Hematopoietic multipotent progenitor cell (in vitro differentiated cells): ENCODE data around the gene DCAF8. TPM values are rescaled to one million over a fixed set of nuclear protein-coding genes. Genes with fewer than 3 reads are reported as not detected.

Source experiments
- DNase-seq, 3 donors: peaks; one replicate each; pipeline ENCODE4 v3.0.0-alpha.2; 2011 to 2015; ENCODE audit warnings: low read depth in 2 of 3, low spot score in 2 of 3
- total RNA-seq: library from RNA; depleted of rRNA; stranded (reverse); fragments of >200 nt; gene quantifications from one replicate; pipeline ENCODE4 v1.2.3, GENCODE V29; 2012

Gene DCAF8
- total RNA-seq, 1 donor = 98.8 TPM

GRCh38 chr1:160232911-160233310 lies 29.4 kb downstream of the DCAF8 start:
- DNase-seq = peak in 1 of 3 donors; percentile 52

- no peak for DNase-seq
These were observed 33.9 kb downstream of the DCAF8 start for GRCh38 chr1:160228431-160228830.

- DNase-seq = no peak
These were observed 34.8 kb downstream of the DCAF8 start for GRCh38 chr1:160227561-160227960.

GRCh38 chr1:160227034-160227433 lies 35.3 kb downstream of the DCAF8 start:
- DNase-seq = no peak

GRCh38 chr1:160226623-160227022 lies 35.7 kb downstream of the DCAF8 start:
- DNase-seq = no peak

GRCh38 chr1:160225345-160225744 lies 37.0 kb downstream of the DCAF8 start:
- DNase-seq = no peak

GRCh38 chr1:160224606-160225005 lies 37.7 kb downstream of the DCAF8 start:
- DNase-seq = no peak

- no peak for DNase-seq
These were observed 39.8 kb downstream of the DCAF8 start for GRCh38 chr1:160222546-160222945.

GRCh38 chr1:160221089-160221488 lies 41.3 kb downstream of the DCAF8 start:
- no peak for DNase-seq

- no peak for DNase-seq
These were observed 42.0 kb downstream of the DCAF8 start for GRCh38 chr1:160220301-160220700.

- peak in 2 of 3 donors; percentile 9 to 18 for DNase-seq
These were observed 43.1 kb downstream of the DCAF8 start for GRCh38 chr1:160219062-160219929.

GRCh38 chr1:160217481-160218051 lies 44.8 kb downstream of the DCAF8 start:
- DNase-seq = no peak

- DNase-seq = no peak
These were observed 46.0 kb downstream of the DCAF8 start for GRCh38 chr1:160216301-160216700.

GRCh38 chr1:160214481-160215140 lies 47.7 kb downstream of the DCAF8 start:
- no peak for DNase-seq

- peak in 1 of 3 donors; percentile 19 for DNase-seq
These were observed 51.1 kb downstream of the DCAF8 start for GRCh38 chr1:160211046-160211790.

- no peak for DNase-seq
These were observed 51.8 kb downstream of the DCAF8 start for GRCh38 chr1:160210561-160210960.

- no peak for DNase-seq
These were observed 52.9 kb downstream of the DCAF8 start for GRCh38 chr1:160209321-160210046.

GRCh38 chr1:160208557-160209320 lies 53.6 kb downstream of the DCAF8 start:
- no peak for DNase-seq

GRCh38 chr1:160207771-160208556 lies 54.4 kb downstream of the DCAF8 start:
- no peak for DNase-seq
